ENCODE results near the gene ITPKB. TPM values are rescaled to one million over a fixed set of nuclear protein-coding genes. Genes with fewer than 3 reads are reported as not detected.

The ITPKB gene
- total and polyA plus RNA-seq, 2 experiments from 2014 or later: 0.31 to 5.2 TPM

- peaks cover 26% of the 10 kb centered on the region for H3K27me3 ChIP-seq (ENCODE audit: insufficient read depth)
- Mint-ChIP-seq H3K27ac (no peak overlapping the region), H3K4me3 (no peak overlapping the region), H3K27me3 (ENCODE audit: insufficient read depth, low read depth, poor library complexity) (peaks cover 17% of the 10 kb centered on the region), H3K9me3 (no peaks in the 10 kb centered on the region), H3K4me1 (peaks cover 54% of the 10 kb centered on the region), H3K36me3 (ENCODE audit: low read depth) (no peaks in the 10 kb centered on the region)
- H3K4me3 ChIP-seq: no peak overlapping the region
- no peaks in the 10 kb centered on the region for H3K79me2 ChIP-seq (replicated peaks; ENCODE audit: insufficient read depth)
- H3F3A ChIP-seq (replicated peaks; ENCODE audit: low read depth): no peaks in the 10 kb centered on the region
- no peaks in the 10 kb centered on the region; the same call in 1 of the 2 replicates for H4K20me1 ChIP-seq (replicated peaks; ENCODE audit: insufficient read depth)
- DNase-seq (ENCODE audit: low spot score) (no peak), ATAC-seq (no peak)
- H3K9me2 ChIP-seq (ENCODE audit: insufficient read depth): no peaks in the 10 kb centered on the region
- TF ChIP-seq ZNF462 (CRISPR knock-in tag; IDR thresholded peaks at IDR 0.05): no peak
- no peak for TF ChIP-seq CTCF (conservative IDR thresholded peaks at IDR 0.05; ENCODE audit: low read depth in 2 of 2)
- TF ChIP-seq JUNB (IDR thresholded peaks at IDR 0.05; ENCODE audit: unreplicated experiment): no peak
- peaks cover 15% of the 10 kb centered on the region for H3K4me1 ChIP-seq (ENCODE audit: insufficient read depth)
- H3K27ac ChIP-seq (ENCODE audit: low read depth): no peak overlapping the region
- H3K4me2 ChIP-seq: no peak overlapping the region
- no peaks in the 10 kb centered on the region for H3K36me3 ChIP-seq (ENCODE audit: insufficient read depth)
- H2AFZ ChIP-seq: no peak overlapping the region
Observed at GRCh38 chr1:226684026-226684425, 55.1 kb downstream of the ITPKB start.

Data from GM23338 (cell line).